ENCODE data around the gene SUGCT. TPM values are rescaled to one million over a fixed set of nuclear protein-coding genes. Genes with fewer than 3 reads are reported as not detected.

Gene SUGCT
- total RNA-seq, 3 donors from 2014 or later: 2.3 to 4.5 (median 4.0) TPM

DNA sequence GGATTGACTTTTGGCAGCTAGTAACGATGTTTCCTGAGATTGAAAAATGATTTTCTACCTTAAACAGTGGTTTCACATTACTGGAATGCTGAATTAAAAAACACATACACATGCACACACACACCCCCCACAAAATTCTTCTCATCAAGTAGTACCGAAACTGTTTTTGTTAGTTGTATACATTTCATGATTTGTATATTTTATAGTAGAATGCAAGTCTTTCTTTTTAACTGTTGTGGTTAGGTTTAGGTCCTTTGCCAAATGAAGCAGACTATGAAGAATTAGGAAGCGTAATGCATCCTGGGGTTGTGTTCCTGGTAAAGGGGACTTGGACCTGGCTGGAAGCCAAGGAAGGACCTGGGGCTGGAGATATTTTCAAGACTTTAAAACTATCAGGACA, 505.8 kb downstream of the SUGCT start:
- intact Hi-C loops (cut with DNase I; ENCODE audit: low total_unique reads): no loop called here
- H3K4me3 ChIP-seq: no peak overlapping the region
- no peak for DNase-seq (ENCODE audit: low spot score in 2 of 2)
- no peak overlapping the region for H3K27ac ChIP-seq
- no peaks in the 10 kb centered on the region for H3K36me3 ChIP-seq
- TF ChIP-seq, protein P1, sequence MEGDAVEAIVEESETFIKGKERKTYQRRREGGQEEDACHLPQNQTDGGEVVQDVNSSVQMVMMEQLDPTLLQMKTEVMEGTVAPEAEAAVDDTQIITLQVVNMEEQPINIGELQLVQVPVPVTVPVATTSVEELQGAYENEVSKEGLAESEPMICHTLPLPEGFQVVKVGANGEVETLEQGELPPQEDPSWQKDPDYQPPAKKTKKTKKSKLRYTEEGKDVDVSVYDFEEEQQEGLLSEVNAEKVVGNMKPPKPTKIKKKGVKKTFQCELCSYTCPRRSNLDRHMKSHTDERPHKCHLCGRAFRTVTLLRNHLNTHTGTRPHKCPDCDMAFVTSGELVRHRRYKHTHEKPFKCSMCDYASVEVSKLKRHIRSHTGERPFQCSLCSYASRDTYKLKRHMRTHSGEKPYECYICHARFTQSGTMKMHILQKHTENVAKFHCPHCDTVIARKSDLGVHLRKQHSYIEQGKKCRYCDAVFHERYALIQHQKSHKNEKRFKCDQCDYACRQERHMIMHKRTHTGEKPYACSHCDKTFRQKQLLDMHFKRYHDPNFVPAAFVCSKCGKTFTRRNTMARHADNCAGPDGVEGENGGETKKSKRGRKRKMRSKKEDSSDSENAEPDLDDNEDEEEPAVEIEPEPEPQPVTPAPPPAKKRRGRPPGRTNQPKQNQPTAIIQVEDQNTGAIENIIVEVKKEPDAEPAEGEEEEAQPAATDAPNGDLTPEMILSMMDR (IDR thresholded peaks at IDR 0.05): no peak
- TF ChIP-seq POLR2A (IDR thresholded peaks at IDR 0.05) (no peak), POLR2AphosphoS5 (IDR thresholded peaks at IDR 0.05) (no peak)
- H3K4me1 ChIP-seq: no peaks in the 10 kb centered on the region
- H3K9me3 ChIP-seq: no peaks in the 10 kb centered on the region
- no peaks in the 10 kb centered on the region for H3K27me3 ChIP-seq

DNA sequence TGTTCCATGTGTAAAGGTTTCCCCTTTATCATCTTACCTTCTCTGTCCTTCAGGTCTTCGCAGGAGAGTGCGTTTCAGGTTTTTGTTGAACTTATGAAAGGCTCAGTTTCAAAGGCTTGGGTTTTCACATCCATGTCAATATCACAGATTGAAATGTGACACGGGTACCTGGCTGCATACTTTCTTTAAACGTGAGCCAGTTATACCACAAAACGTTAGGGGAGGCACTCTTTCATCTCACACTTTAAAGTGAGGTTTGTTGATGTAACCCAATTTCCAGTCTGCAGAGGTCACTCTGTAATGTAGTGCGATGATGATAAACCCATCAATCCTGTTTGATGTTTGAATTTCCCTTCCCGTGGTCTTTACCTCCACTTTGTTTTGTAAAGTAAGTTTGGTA, 506.9 kb downstream of the SUGCT start:
- Histone ChIP-seq H3K9me3 (no peaks in the 10 kb centered on the region), H3K4me1 (no peaks in the 10 kb centered on the region), H3K4me3 (no peak overlapping the region), H3K27me3 (no peaks in the 10 kb centered on the region), H3K27ac (no peak overlapping the region), H3K36me3 (no peaks in the 10 kb centered on the region)
- DNase-seq (ENCODE audit: low spot score in 2 of 2): no peak
- TF ChIP-seq POLR2AphosphoS5 (IDR thresholded peaks at IDR 0.05): no peak
- no peak for TF ChIP-seq POLR2A (IDR thresholded peaks at IDR 0.05)
- TF ChIP-seq, protein P1 (IDR thresholded peaks at IDR 0.05): no peak
- intact Hi-C loops (cut with DNase I; ENCODE audit: low total_unique reads): no loop called here

GRCh38 chr7:40643664-40644063, 508.9 kb downstream of the SUGCT start:
- Histone ChIP-seq H3K27me3 (no peaks in the 10 kb centered on the region), H3K9me3 (no peaks in the 10 kb centered on the region), H3K4me3 (no peak overlapping the region), H3K27ac (no peak overlapping the region), H3K4me1 (no peaks in the 10 kb centered on the region), H3K36me3 (no peaks in the 10 kb centered on the region)
- no peak for DNase-seq (ENCODE audit: low spot score in 2 of 2)
- TF ChIP-seq POLR2A (IDR thresholded peaks at IDR 0.05) (no peak), POLR2AphosphoS5 (IDR thresholded peaks at IDR 0.05) (no peak)
- intact Hi-C loops (cut with DNase I; ENCODE audit: low total_unique reads): no loop called here

- H3K27ac ChIP-seq: no peak overlapping the region
- intact Hi-C loops (cut with DNase I; ENCODE audit: low total_unique reads): no loop called here
- H3K4me3 ChIP-seq: no peak overlapping the region
- H3K36me3 ChIP-seq: no peaks in the 10 kb centered on the region
- H3K4me1 ChIP-seq: no peaks in the 10 kb centered on the region
- no peak for DNase-seq (ENCODE audit: low spot score in 2 of 2)
- TF ChIP-seq, protein P1 (IDR thresholded peaks at IDR 0.05): no peak
- TF ChIP-seq POLR2AphosphoS5 (IDR thresholded peaks at IDR 0.05) (no peak), POLR2A (IDR thresholded peaks at IDR 0.05) (no peak)
- no peaks in the 10 kb centered on the region for H3K27me3 ChIP-seq
- H3K9me3 ChIP-seq: no peaks in the 10 kb centered on the region
Observed at GRCh38 chr7:40644454-40645188, 509.8 kb downstream of the SUGCT start.

DNA sequence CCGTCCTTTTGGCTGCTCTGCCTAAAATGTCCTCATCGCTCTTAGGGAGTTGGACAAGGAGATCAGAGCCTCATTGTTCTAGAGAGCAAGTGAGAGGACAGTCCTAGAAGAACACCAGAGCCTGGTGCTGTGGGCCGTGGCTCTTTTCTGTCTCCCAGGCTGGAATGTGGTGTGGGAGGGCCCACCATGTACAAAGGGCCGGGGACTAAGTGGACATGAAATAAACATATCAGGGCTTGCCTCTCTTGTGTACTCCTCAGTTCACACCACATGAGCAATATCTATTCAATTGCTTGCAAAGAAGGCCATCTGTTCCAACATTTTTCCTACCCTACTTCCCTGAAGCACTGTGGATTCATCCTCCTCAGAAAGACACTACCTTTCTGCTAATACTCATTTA, 510.4 kb downstream of the SUGCT start:
- Histone ChIP-seq H3K27me3 (no peaks in the 10 kb centered on the region), H3K4me3 (no peak overlapping the region), H3K36me3 (no peaks in the 10 kb centered on the region), H3K9me3 (no peaks in the 10 kb centered on the region), H3K4me1 (no peaks in the 10 kb centered on the region), H3K27ac (no peak overlapping the region)
- DNase-seq (ENCODE audit: low spot score in 2 of 2): no peak
- TF ChIP-seq POLR2A (IDR thresholded peaks at IDR 0.05) (no peak), POLR2AphosphoS5 (IDR thresholded peaks at IDR 0.05) (no peak)
- TF ChIP-seq, protein P1 (IDR thresholded peaks at IDR 0.05): no peak
- intact Hi-C loops (cut with DNase I; ENCODE audit: low total_unique reads): no loop called here
